ENCODE results near the gene FASTK. TPM values are rescaled to one million over a fixed set of nuclear protein-coding genes. Genes with fewer than 3 reads are reported as not detected.

FASTK gene
- total RNA-seq, 1 donor from 2014 or later = 81.9 TPM

- TF ChIP-seq CTCF (IDR thresholded peaks at IDR 0.05; ENCODE audit: unreplicated experiment) = no peak
- no peaks in the 10 kb centered on the region for H3K4me1 Mint-ChIP-seq (ENCODE audit: low read depth)
- H3K4me3 Mint-ChIP-seq (ENCODE audit: low read depth) = no peak overlapping the region
- DNase-seq (ENCODE audit: low spot score, unreplicated experiment) = no peak
- no peak overlapping the region for H3K27ac Mint-ChIP-seq
- no peaks in the 10 kb centered on the region for H3K36me3 Mint-ChIP-seq (ENCODE audit: insufficient read depth)
- peaks cover 23% of the 10 kb centered on the region for H3K27me3 Mint-ChIP-seq
- H3K9me3 Mint-ChIP-seq (ENCODE audit: low read depth) = no peaks in the 10 kb centered on the region
These were observed 31.6 kb downstream of the FASTK start for GRCh38 chr7:151048911-151049463.

GRCh38 chr7:151047976-151048815, 32.4 kb downstream of the FASTK start, which contains the start of gene ASIC3:
TSS of gene ASIC3 (plus strand) at chr7:151048531. CDS start at chr7:151048886, 355 bp downstream.
- TF ChIP-seq CTCF (IDR thresholded peaks at IDR 0.05; ENCODE audit: unreplicated experiment) = no peak
- Mint-ChIP-seq H3K4me1 (ENCODE audit: low read depth) (no peaks in the 10 kb centered on the region), H3K27ac (peak within 1 kb of the TSS; percentile 60), H3K27me3 (peaks cover 23% of the 10 kb centered on the region), H3K36me3 (ENCODE audit: insufficient read depth) (no peaks in the 10 kb centered on the region), H3K9me3 (ENCODE audit: low read depth) (no peaks in the 10 kb centered on the region), H3K4me3 (ENCODE audit: low read depth) (no peak within 1 kb of the TSS)
- no peak for DNase-seq (ENCODE audit: low spot score, unreplicated experiment)

GRCh38 chr7:151046603-151047573, 33.7 kb downstream of the FASTK start:
- Mint-ChIP-seq H3K4me3 (ENCODE audit: low read depth) (no peak overlapping the region), H3K27me3 (peaks cover 19% of the 10 kb centered on the region), H3K36me3 (ENCODE audit: insufficient read depth) (no peaks in the 10 kb centered on the region), H3K27ac (peak overlapping the region; percentile 60), H3K4me1 (ENCODE audit: low read depth) (no peaks in the 10 kb centered on the region), H3K9me3 (ENCODE audit: low read depth) (no peaks in the 10 kb centered on the region)
- TF ChIP-seq CTCF (IDR thresholded peaks at IDR 0.05; ENCODE audit: unreplicated experiment) = no peak
- no peak for DNase-seq (ENCODE audit: low spot score, unreplicated experiment)

- Mint-ChIP-seq H3K9me3 (ENCODE audit: low read depth) (no peaks in the 10 kb centered on the region), H3K4me1 (ENCODE audit: low read depth) (no peaks in the 10 kb centered on the region)
These were observed 34.6 kb downstream of the FASTK start for GRCh38 chr7:151045967-151046366.

More at GRCh38 chr7:151045967-151046366, 34.6 kb downstream of the FASTK start:
- H3K4me3 Mint-ChIP-seq (ENCODE audit: low read depth) = no peak overlapping the region
- peaks cover 15% of the 10 kb centered on the region for H3K27me3 Mint-ChIP-seq
- no peak for TF ChIP-seq CTCF (IDR thresholded peaks at IDR 0.05; ENCODE audit: unreplicated experiment)
- no peaks in the 10 kb centered on the region for H3K36me3 Mint-ChIP-seq (ENCODE audit: insufficient read depth)
- DNase-seq (ENCODE audit: low spot score, unreplicated experiment) = no peak
- H3K27ac Mint-ChIP-seq = no peak overlapping the region
